ENCODE results near the gene PCK2.

Gene PCK2

GRCh38 chr14:24051789-24052655 is 42.1 kb upstream of the PCK2 start, which contains the start of gene CARMIL3 (continued):
- TF ChIP-seq KLF1 (tag by site-specific recombination; IDR thresholded peaks at IDR 0.05) (peak; percentile 88), ZFP41 (tag by site-specific recombination; IDR thresholded peaks at IDR 0.05; ENCODE audit: borderline replicate concordance) (no peak), ZNF449 (tag by site-specific recombination; IDR thresholded peaks at IDR 0.05) (0 out of 2 replicates have a peak, but pooled peaks have one; percentile 13), GLI4 (tag by site-specific recombination; IDR thresholded peaks at IDR 0.05) (no peak), ZNF785 (tag by site-specific recombination; IDR thresholded peaks at IDR 0.05) (no peak), ZNF202 (tag by site-specific recombination; IDR thresholded peaks at IDR 0.05; ENCODE audit: borderline replicate concordance) (no peak), ZNF658 (tag by site-specific recombination; IDR thresholded peaks at IDR 0.05) (no peak), TRIM28 (IDR thresholded peaks at IDR 0.05; ENCODE audit: borderline replicate concordance, low read length) (no peak; the same call in 1 of the 2 replicates), ZNF354C (tag by site-specific recombination; IDR thresholded peaks at IDR 0.05; ENCODE audit: borderline replicate concordance, low read depth) (no peak), GFI1B (tag by site-specific recombination; IDR thresholded peaks at IDR 0.05) (no peak), ZNF654 (tag by site-specific recombination; IDR thresholded peaks at IDR 0.05; ENCODE audit: low read depth) (no peak), ZBTB21 (tag by site-specific recombination; IDR thresholded peaks at IDR 0.05) (no peak), ZNF404 (tag by site-specific recombination; IDR thresholded peaks at IDR 0.05) (no peak), ZNF704 (tag by site-specific recombination; IDR thresholded peaks at IDR 0.05) (no peak), ZNF626 (tag by site-specific recombination; IDR thresholded peaks at IDR 0.05) (no peak), ZNF175 (tag by site-specific recombination; IDR thresholded peaks at IDR 0.05) (no peak), ZNF239 (tag by site-specific recombination; IDR thresholded peaks at IDR 0.05) (no peak), ZNF513 (tag by site-specific recombination; IDR thresholded peaks at IDR 0.05) (no peak), ZNF10 (tag by site-specific recombination; IDR thresholded peaks at IDR 0.05) (no peak), ZSCAN5A (tag by site-specific recombination; IDR thresholded peaks at IDR 0.05) (no peak), ZNF510 (tag by site-specific recombination; IDR thresholded peaks at IDR 0.05; ENCODE audit: insufficient replicate concordance) (no peak), ZSCAN4 (tag by site-specific recombination; IDR thresholded peaks at IDR 0.05) (no peak), PRDM10 (tag by site-specific recombination; IDR thresholded peaks at IDR 0.05) (peak; percentile 37), ZNF777 (tag by site-specific recombination; IDR thresholded peaks at IDR 0.05; ENCODE audit: borderline replicate concordance) (no peak; the same call in 1 of the 2 replicates), KLF17 (tag by site-specific recombination; IDR thresholded peaks at IDR 0.05) (no peak; the same call in 1 of the 2 replicates), ZSCAN30 (tag by site-specific recombination; IDR thresholded peaks at IDR 0.05) (no peak), ZNF610 (tag by site-specific recombination; IDR thresholded peaks at IDR 0.05; ENCODE audit: borderline replicate concordance) (no peak)

Measured in HEK293 (cell line).